KOPT-K1 (cell line): Measurements from ENCODE around the gene ADAMTS15.

Experiments used
- H3K27ac ChIP-seq: fragments of 200-600 bp; sonication (generic); 2 replicates; pipeline ENCODE4 v1.5.1; 2016; ENCODE audit warnings: antibody characterized with exemption, mild to moderate bottlenecking, low read depth, low read length; ENCODE audit not compliant: poor library complexity, severe bottlenecking
- H3K36me3 ChIP-seq: fragments of 200-600 bp; sonication (generic); 2 replicates; pipeline ENCODE4 v1.5.1; 2017; ENCODE audit warnings: antibody characterized with exemption, mild to moderate bottlenecking, low read length, moderate library complexity; ENCODE audit not compliant: insufficient read depth
- H3K9me3 ChIP-seq: fragments of 200-600 bp; sonication (generic); 2 replicates; pipeline ENCODE4 v1.5.1; 2017; ENCODE audit warnings: antibody characterized with exemption, low read length, mild to moderate bottlenecking; ENCODE audit not compliant: insufficient read depth, poor library complexity, severe bottlenecking

The ADAMTS15 gene

GRCh38 chr11:130425156-130425555, 23.3 kb upstream of the ADAMTS15 start:
- Histone ChIP-seq H3K27ac (no peak overlapping the region), H3K9me3 (no peaks in the 10 kb centered on the region), H3K36me3 (no peaks in the 10 kb centered on the region)

- Histone ChIP-seq H3K27ac (no peak overlapping the region), H3K9me3 (no peaks in the 10 kb centered on the region), H3K36me3 (no peaks in the 10 kb centered on the region)
These were observed 22.1 kb upstream of the ADAMTS15 start for GRCh38 chr11:130426223-130426836.

GRCh38 chr11:130426837-130427341, 21.6 kb upstream of the ADAMTS15 start:
- no peaks in the 10 kb centered on the region for H3K36me3 ChIP-seq
- no peaks in the 10 kb centered on the region for H3K9me3 ChIP-seq
- H3K27ac ChIP-seq: no peak overlapping the region

- Histone ChIP-seq H3K27ac (no peak overlapping the region), H3K9me3 (no peaks in the 10 kb centered on the region), H3K36me3 (no peaks in the 10 kb centered on the region)
These were observed 20.7 kb upstream of the ADAMTS15 start for GRCh38 chr11:130427581-130428315.

GRCh38 chr11:130428316-130429119, 19.9 kb upstream of the ADAMTS15 start, which contains the start of gene ADAMTS8:
TSS of gene ADAMTS8 (minus strand) at chr11:130428609. CDS start at chr11:130428286, 323 bp downstream.
- no peaks in the 10 kb centered on the region for H3K36me3 ChIP-seq
- no peak within 1 kb of the TSS for H3K27ac ChIP-seq

GRCh38 chr11:130429120-130429681, 19.2 kb upstream of the ADAMTS15 start:
- Histone ChIP-seq H3K36me3 (no peaks in the 10 kb centered on the region), H3K9me3 (no peaks in the 10 kb centered on the region), H3K27ac (no peak overlapping the region)

More at GRCh38 chr11:130428316-130429119, 19.9 kb upstream of the ADAMTS15 start, which contains the start of gene ADAMTS8:
- no peaks in the 10 kb centered on the region for H3K9me3 ChIP-seq

GRCh38 chr11:130429983-130430382, 18.5 kb upstream of the ADAMTS15 start:
- H3K9me3 ChIP-seq: no peaks in the 10 kb centered on the region
- H3K36me3 ChIP-seq: no peaks in the 10 kb centered on the region
- no peak overlapping the region for H3K27ac ChIP-seq

- no peak overlapping the region for H3K27ac ChIP-seq
- no peaks in the 10 kb centered on the region for H3K9me3 ChIP-seq
- no peaks in the 10 kb centered on the region for H3K36me3 ChIP-seq
These were observed 17.1 kb upstream of the ADAMTS15 start for GRCh38 chr11:130431331-130431773.

- Histone ChIP-seq H3K27ac (no peak overlapping the region), H3K9me3 (no peaks in the 10 kb centered on the region)
These were observed 16.6 kb upstream of the ADAMTS15 start for GRCh38 chr11:130431801-130432200.

GRCh38 chr11:130433357-130433756, 15.1 kb upstream of the ADAMTS15 start:
- Histone ChIP-seq H3K36me3 (no peaks in the 10 kb centered on the region), H3K9me3 (no peaks in the 10 kb centered on the region), H3K27ac (no peak overlapping the region)

More at GRCh38 chr11:130431801-130432200, 16.6 kb upstream of the ADAMTS15 start:
- no peaks in the 10 kb centered on the region for H3K36me3 ChIP-seq

- H3K9me3 ChIP-seq: no peaks in the 10 kb centered on the region
- H3K36me3 ChIP-seq: no peaks in the 10 kb centered on the region
- H3K27ac ChIP-seq: peak overlapping the region; percentile 2
These were observed 13.8 kb upstream of the ADAMTS15 start for GRCh38 chr11:130434521-130435223.

GRCh38 chr11:130435671-130436070, 12.8 kb upstream of the ADAMTS15 start:
- H3K27ac ChIP-seq: no peak overlapping the region
- H3K36me3 ChIP-seq: no peaks in the 10 kb centered on the region
- peaks cover 5% of the 10 kb centered on the region for H3K9me3 ChIP-seq

GRCh38 chr11:130436171-130436570, 12.3 kb upstream of the ADAMTS15 start:
- Histone ChIP-seq H3K36me3 (no peaks in the 10 kb centered on the region), H3K9me3 (peaks cover 10% of the 10 kb centered on the region), H3K27ac (peak overlapping the region; percentile 18)

- peak overlapping the region; percentile 50 for H3K27ac ChIP-seq
- peaks cover 13% of the 10 kb centered on the region for H3K9me3 ChIP-seq
- H3K36me3 ChIP-seq: no peaks in the 10 kb centered on the region
These were observed 10.6 kb upstream of the ADAMTS15 start for GRCh38 chr11:130437848-130438247.
